Effector CD4-positive, alpha-beta T cell (primary cell): ENCODE measurements around the gene DOCK4.

Experiments
- DNase-seq: peaks from one replicate; pipeline ENCODE4 v3.0.0-alpha.2; 2020

The DOCK4 gene

DNA sequence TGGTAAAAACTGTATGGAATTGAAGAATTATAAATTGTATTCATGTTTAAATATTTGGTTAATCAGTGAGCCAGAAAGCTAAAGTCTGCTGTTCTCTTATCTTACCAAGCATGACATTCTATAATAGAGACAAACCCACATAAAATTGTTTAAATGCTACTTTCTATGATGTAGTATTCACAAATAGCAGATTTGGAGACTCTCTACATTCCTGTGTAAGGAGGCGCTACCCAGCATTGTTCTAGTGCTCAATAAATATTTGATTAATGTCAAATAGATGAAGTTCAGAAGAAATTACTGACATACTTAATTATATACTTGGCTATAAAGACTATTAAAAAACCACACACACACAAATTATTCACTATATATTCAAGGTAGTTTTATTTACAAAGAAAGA, 49.8 kb downstream of the DOCK4 start:
- no peak for DNase-seq

DNA sequence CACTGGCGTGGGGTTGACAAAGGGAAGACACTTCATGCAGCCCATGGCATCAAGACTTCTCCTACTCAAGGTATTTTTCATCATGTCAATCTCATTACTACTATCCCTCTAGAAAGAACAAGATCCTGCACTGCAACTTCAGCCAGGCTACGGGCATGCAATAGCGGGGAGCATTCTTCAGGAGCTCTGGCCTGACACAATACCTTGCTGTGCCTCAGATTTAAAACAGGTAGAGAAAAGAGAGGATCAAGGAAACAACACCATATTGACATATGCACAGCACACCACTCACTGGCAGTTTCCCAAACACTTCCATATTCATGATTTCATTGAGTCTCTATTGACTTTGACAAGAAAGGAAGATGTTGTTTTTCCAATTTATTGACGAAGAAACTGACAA, 51.5 kb downstream of the DOCK4 start:
- DNase-seq: no peak

- no peak for DNase-seq
Observed at GRCh38 chr7:112152186-112152585, 54.0 kb downstream of the DOCK4 start.

DNA sequence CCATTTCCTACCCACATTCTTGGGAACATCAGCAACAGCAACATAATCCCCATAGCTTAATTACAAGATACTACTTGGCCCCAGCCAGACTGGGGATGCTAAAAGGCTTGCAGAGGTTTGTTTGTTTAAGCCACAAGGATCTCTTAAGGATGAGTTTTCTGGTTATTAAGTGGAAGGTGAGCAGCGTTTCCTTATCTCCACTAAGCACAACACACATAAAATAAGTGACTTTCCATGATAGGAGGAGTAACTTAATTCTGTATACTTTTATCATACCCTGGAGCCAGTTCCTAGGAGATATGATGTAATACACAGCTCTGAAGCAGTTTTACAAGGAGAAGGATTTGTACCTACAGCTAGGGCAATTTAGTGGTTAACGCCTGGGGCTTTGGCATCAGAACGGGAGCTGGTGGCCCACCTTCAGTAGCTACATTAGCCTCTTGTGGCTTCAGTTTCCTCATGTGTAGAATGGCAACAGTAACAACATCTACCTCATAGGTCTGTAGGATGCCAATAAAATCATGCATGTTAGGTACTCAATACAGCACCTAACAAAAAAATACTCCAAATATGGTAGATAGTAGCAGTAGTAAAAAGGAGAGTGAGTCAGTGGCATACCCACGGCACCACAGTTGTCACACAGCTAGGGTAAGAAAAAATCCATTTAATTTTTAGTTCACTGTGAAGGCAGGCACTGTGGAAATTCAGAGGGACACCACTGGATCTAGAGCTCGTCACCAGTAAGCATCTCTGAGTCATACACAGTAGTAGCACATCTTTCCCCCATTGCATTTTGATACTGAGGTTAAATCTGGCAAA, 55.2 kb downstream of the DOCK4 start:
- DNase-seq: no peak

GRCh38 chr7:112149734-112150133, 56.5 kb downstream of the DOCK4 start:
- no peak for DNase-seq

DNA sequence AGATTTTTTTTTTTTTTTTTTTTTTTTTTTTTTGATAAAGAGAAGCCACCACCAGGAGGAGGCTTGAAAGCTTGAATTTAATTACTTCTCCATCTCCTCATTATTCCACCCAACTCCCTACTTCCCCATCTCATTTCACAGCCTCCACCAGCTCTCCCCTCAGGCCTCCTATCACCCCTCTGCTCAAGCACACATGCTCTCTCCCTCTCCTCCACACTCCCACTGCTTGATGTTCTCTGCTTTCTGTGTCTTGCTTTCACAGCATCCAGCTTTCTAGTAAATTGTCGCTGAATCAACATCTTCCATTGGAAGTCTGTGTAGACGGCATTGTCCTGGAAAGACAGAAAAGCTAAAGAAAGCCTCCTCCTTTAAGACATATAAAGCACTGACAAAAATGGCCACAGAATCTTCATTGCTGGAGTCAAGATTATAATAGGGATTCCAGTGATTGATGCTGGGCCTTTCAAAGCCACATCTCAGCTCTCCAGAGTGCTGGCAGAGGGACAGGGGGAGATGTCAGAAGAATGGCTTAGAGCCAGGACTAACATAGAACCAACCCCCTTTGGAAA, 58.3 kb downstream of the DOCK4 start:
- DNase-seq: no peak

DNA sequence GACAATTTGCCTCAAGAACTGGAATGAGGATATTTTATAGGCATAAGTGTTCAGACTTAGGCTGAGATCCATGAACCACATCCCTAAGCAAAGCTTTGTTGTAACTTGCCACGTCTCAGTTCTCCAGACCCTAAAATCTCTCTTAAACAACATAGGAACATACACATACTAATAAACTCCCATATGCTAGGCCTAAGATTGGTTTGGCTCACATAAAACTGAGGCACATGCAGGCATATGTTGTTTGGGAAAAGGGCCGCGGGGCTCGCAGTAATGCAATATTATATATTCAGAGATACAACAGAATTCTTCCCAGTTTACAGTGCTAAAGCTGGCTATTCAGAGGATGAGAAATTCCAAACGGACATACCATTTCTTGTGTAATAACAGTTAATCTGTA, 61.0 kb downstream of the DOCK4 start:
- DNase-seq: no peak

DNA sequence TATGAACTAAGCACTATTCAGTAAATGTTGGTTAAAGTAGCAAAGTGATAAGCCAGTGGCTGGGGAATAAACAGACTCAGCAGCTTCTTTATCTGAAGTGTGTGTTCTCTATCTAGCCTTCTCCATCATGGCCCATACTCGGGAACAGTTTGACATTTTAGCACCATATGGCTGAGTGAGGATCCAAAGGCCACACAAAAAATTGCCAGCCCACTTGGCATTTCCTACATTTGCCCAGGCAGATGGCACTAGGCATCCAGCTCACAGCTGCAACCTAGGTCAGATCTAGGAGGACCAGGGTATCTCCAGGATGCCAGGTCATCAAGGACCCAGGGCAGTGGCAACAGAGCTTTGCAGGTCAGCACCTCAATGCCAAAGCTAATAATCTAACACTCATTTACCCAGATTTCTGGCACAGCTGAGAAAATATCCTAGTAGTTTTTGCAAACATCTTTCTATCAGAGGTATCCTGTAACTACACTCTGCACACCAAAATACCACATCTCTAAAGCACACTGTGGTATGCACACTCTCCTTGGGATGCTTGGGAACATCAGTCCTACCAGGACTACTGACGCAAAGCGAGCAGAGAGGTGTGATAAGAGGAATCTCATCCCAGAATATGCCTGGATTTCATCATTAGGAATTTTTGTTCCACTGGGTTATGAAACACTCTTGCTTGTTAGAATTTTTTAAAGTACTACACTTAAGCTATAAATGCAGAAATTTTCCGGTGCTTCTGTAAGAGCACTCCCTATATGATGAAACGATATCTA, 61.7 kb downstream of the DOCK4 start:
- no peak for DNase-seq

DNA sequence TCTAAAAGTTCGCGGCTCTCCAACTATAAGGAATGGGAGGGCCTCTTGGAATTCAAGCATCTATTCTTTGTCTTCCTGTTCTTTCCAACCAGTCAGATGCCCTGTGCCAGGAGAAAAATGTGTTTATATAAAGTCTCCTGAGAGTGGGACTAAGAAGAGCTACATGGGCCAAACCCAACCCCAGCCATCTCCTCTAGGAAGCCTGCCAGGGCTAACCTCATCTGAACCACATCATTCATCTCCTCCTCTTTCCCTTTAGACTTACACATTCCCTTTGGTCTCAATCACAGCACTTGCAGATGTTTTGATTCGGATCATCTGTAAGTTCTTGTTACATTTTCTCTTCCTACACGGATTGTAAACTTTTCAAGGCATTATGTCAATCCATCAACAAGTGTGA, 62.6 kb downstream of the DOCK4 start:
- DNase-seq: no peak

DNA sequence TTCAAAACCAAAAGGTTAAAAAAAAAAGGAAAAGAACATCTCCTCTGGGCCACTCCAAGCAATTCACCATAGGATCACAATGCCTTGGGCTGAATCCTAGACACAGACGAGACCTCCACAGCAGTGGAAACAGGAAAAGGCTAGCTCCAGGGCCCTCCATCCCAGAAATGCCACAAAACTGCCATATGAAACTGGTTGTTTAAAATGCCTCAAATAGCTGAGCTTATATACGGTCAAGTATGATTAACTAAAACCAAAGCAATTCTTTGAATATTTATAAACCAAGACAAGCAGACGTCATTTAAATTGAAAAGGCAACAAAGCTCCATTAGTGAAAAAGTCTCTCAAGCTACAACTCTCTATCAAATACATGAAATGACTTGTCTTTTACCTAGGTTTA, 63.1 kb downstream of the DOCK4 start:
- DNase-seq: no peak

DNA sequence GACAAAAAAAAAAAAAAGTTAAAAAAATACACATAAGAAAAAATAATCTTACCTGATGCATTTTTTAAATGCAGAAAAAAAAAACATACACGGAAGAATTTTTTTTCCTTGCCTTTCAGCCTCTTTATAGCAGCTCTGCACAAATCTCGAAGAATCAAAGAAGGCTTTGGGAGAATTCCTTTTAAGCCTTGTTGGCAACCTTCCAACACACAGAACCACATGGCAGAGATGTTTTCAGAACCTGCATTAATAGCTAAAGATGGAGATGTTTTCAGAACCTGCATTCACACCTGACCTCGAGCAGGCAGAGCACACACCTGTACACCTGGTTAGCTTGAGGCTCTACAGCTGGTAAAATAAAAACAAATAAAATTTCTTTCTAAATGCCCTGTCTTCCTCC, 65.6 kb downstream of the DOCK4 start:
- DNase-seq: no peak

DNA sequence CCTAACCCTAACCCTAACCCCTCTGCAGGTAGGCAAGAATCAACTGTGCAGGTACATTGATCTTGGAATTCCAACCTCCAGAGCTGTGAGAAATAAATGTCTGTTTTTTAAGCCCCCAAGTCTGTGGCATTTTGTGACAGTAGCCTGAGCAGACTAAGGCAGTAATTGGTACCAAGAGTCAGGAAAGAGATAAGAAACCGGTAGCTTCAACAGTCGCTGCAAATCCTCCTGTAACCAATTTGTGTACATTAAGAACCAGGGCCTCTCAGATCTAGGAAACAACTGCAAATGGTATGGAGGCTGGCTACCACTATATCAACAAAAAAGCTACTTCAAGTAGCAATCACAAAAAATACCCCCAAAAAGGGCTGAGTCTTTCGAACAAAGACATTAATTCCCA, 67.3 kb downstream of the DOCK4 start:
- DNase-seq: no peak

- no peak for DNase-seq
Observed at GRCh38 chr7:112138325-112138852, 67.8 kb downstream of the DOCK4 start.

DNA sequence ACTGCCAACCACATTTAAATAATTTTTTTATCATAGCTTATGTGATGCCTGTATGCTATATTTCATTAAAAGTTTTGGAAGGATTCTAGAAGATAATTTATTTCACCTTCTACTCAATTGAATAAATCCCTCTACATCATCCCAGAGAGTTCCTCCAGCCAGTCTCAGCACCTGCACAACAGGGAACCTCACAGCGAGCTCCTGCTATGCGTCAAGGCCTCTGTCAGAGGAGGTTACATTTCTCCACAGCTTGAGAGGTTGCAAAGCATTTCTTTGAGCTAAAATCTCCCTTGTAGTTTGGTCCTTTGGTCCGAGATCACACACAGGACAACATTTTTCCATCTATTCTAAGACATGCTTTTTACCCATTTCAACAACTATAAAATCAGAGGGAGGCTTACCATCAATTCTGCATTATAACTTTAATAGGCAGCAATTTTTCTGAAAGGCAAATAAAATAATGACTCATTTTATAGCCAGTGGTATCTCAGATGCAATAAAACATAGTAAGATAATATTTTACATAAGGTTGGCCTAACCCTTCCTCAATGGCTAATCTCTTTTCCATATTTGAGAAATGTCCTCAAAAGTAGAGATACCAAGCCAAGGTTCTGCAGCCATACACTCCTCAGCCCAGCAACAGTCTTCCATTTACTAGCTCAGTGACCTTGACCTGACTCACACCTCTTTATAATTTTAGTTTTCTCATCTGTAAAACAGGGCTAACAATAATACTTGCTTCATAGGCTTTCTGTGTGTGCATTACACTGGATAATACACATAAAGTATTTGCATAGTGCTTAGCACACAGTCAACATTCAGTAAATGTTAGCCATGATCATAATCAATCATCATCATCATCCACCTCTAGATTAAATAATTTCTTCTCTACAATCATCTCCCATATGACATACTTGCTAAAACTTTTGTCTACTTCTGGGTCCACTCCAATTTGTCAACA, 68.8 kb downstream of the DOCK4 start:
- DNase-seq: no peak

- no peak for DNase-seq
Observed at GRCh38 chr7:112136271-112137008, 69.8 kb downstream of the DOCK4 start.

DNA sequence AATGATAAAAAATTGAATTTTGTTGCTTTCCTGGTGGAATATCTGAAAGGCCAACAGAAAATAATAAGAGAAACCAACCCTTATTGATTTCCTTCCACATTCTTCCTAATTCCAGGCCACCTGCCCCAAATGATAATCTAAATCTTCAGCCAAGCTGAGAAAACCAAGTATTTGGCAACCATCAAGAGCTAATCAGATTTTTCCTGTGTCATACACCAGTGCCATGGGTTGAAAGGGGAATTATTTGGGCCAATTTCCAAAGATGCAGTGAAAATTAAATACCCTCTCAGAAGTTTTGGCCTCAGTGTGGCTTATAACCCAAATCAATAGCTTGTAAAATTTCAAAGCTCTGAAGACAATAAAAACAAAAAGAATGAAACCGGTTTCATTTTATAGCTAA, 70.4 kb downstream of the DOCK4 start:
- no peak for DNase-seq

- DNase-seq: no peak
Observed at GRCh38 chr7:112134039-112134438, 72.2 kb downstream of the DOCK4 start.

DNA sequence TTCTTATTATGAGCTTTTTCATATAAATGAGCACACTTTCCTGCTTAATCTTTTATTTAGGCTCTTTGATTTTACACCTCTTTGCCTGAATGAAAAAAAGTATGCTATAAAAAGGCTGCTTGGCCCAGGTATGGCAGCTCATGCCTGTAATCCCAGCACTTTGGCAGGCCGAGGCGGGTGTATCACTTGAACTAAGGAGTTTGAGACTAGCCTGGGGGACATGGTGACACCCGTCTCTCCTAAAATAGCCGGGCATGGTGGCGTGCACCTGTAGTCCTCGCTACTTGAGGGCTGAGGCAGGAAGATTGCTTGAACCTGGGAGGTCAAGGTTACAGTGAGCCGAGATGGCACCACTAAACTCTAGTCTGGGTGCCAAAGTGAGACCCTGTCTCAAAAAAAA, 72.9 kb downstream of the DOCK4 start:
- DNase-seq: no peak

GRCh38 chr7:112132051-112132694, 74.0 kb downstream of the DOCK4 start:
- no peak for DNase-seq

GRCh38 chr7:112130729-112131410, 75.3 kb downstream of the DOCK4 start:
- DNase-seq: no peak
